Smooth muscle cell (in vitro differentiated cells): ENCODE results near the gene MMAB. TPM values are rescaled to one million over a fixed set of nuclear protein-coding genes. Genes with fewer than 3 reads are reported as not detected.

Experiments
- DNase-seq: peaks from one replicate; lab custom pipeline; 2025; ENCODE audit not compliant: unreplicated experiment; lab: John Stamatoyannopoulos, UW
- H2AFZ ChIP-seq: fragments of 200-600 bp; sonication (generic); 2 replicates; pipeline ENCODE4 v1.6.0; 2016; ENCODE audit warnings: antibody characterized with exemption, low read depth, mild to moderate bottlenecking
- H3F3A ChIP-seq: fragments of 200-600 bp; sonication (generic); 2 replicates; pipeline ENCODE4 v1.6.0; 2017; ENCODE audit warnings: antibody characterized with exemption, low read depth
- H3K27ac ChIP-seq: fragments of 200-600 bp; sonication (generic); 2 replicates; pipeline ENCODE4 v1.5.1; 2016; ENCODE audit warnings: low read depth, mild to moderate bottlenecking
- H3K27me3 ChIP-seq: fragments of 200-600 bp; sonication (generic); 2 replicates; pipeline ENCODE4 v1.6.1; 2016; ENCODE audit warnings: low read depth, mild to moderate bottlenecking
- H3K36me3 ChIP-seq: fragments of 200-600 bp; sonication (generic); 2 replicates; pipeline ENCODE4 v1.5.1; 2016; ENCODE audit warnings: low read depth
- H3K4me1 ChIP-seq: fragments of 200-600 bp; sonication (generic); 2 replicates; pipeline ENCODE4 v1.5.1; 2016; ENCODE audit warnings: low read depth
- H3K4me2 ChIP-seq: fragments of 200-600 bp; sonication (generic); 2 replicates; pipeline ENCODE4 v1.6.0; 2016; ENCODE audit warnings: mild to moderate bottlenecking
- H3K4me3 ChIP-seq: fragments of 200-600 bp; sonication (generic); 2 replicates; pipeline ENCODE4 v1.5.1; 2016; ENCODE audit warnings: mild to moderate bottlenecking
- H3K79me2 ChIP-seq: fragments of 200-600 bp; sonication (generic); 2 replicates; pipeline ENCODE4 v1.6.0; 2016; ENCODE audit warnings: low read depth, mild to moderate bottlenecking
- H3K9ac ChIP-seq: fragments of 200-600 bp; sonication (generic); 2 replicates; pipeline ENCODE4 v1.6.0; 2016; ENCODE audit warnings: low read depth
- H3K9me3 ChIP-seq: fragments of 200-600 bp; sonication (generic); replicated peaks from 2 replicates; pipeline ENCODE4 v1.5.1; 2016; ENCODE audit warnings: low read depth
- H4K20me1 ChIP-seq: fragments of 200-600 bp; sonication (generic); 2 replicates; pipeline ENCODE4 v1.6.0; 2016; ENCODE audit warnings: low read depth
- WGBS: methylation state at CpG from one replicate; pipeline ENCODE4 v1.1.7; 2016; ENCODE audit warnings: low lambda C conversion rate; 5-methylcytosine and 5-hydroxymethylcytosine counted together
- polyA plus RNA-seq: library from polyadenylated mRNA; unstranded; fragments of >200 nt; fragmentation: Nextera tagmentation; extraction: Ambion mirVana; gene quantifications from 2 replicates; pipeline ENCODE4 v1.2.1, GENCODE V29; 2016
- total RNA-seq: library from RNA; depleted of rRNA; stranded (reverse); fragments of >200 nt; gene quantifications from 2 replicates; pipeline ENCODE4 v1.2.3, GENCODE V29; 2014
- TF ChIP-seq, protein P1 (sequence below): fragments of 200-600 bp; sonication (generic); IDR thresholded peaks from 2 replicates; pipeline ENCODE4 v1.5.1; 2017; ENCODE audit warnings: borderline replicate concordance, mild to moderate bottlenecking, antibody characterized with exemption; ENCODE audit not compliant: insufficient read depth, poor library complexity, severe bottlenecking

The MMAB gene
- total and polyA plus RNA-seq, 2 experiments from 2014 or later: 20.2 to 51.7 TPM

- H3K27ac ChIP-seq: no peak overlapping the region
- H4K20me1 ChIP-seq: no peaks in the 10 kb centered on the region
- no peaks in the 10 kb centered on the region for H3K4me1 ChIP-seq
- no peak overlapping the region for H2AFZ ChIP-seq
- no peaks in the 10 kb centered on the region for H3K36me3 ChIP-seq
- WGBS: 87% methylated on average over 18 of the region's 18 CpGs
- H3K27me3 ChIP-seq: no peaks in the 10 kb centered on the region
- no peak overlapping the region for H3K4me3 ChIP-seq
- TF ChIP-seq, protein P1, sequence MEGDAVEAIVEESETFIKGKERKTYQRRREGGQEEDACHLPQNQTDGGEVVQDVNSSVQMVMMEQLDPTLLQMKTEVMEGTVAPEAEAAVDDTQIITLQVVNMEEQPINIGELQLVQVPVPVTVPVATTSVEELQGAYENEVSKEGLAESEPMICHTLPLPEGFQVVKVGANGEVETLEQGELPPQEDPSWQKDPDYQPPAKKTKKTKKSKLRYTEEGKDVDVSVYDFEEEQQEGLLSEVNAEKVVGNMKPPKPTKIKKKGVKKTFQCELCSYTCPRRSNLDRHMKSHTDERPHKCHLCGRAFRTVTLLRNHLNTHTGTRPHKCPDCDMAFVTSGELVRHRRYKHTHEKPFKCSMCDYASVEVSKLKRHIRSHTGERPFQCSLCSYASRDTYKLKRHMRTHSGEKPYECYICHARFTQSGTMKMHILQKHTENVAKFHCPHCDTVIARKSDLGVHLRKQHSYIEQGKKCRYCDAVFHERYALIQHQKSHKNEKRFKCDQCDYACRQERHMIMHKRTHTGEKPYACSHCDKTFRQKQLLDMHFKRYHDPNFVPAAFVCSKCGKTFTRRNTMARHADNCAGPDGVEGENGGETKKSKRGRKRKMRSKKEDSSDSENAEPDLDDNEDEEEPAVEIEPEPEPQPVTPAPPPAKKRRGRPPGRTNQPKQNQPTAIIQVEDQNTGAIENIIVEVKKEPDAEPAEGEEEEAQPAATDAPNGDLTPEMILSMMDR: no peak
- H3F3A ChIP-seq: no peaks in the 10 kb centered on the region
- H3K4me2 ChIP-seq: no peak overlapping the region
- H3K9me3 ChIP-seq: no peaks in the 10 kb centered on the region
- H3K9ac ChIP-seq: no peak overlapping the region
- no peak for DNase-seq
- no peaks in the 10 kb centered on the region for H3K79me2 ChIP-seq
Observed at GRCh38 chr12:109555431-109556315, 17.6 kb downstream of the MMAB start.

- Histone ChIP-seq H4K20me1 (no peaks in the 10 kb centered on the region), H3K9ac (no peak overlapping the region), H3K27ac (no peak overlapping the region), H3K4me2 (no peak overlapping the region), H3K36me3 (no peaks in the 10 kb centered on the region), H3K4me1 (no peaks in the 10 kb centered on the region), H3K27me3 (no peaks in the 10 kb centered on the region), H3F3A (no peaks in the 10 kb centered on the region), H3K4me3 (no peak overlapping the region), H3K79me2 (no peaks in the 10 kb centered on the region), H3K9me3 (no peaks in the 10 kb centered on the region), H2AFZ (no peak overlapping the region)
- WGBS: 93% methylated on average over 6 of the region's 6 CpGs
- DNase-seq: no peak
- TF ChIP-seq, protein P1: no peak
Observed at GRCh38 chr12:109554761-109555160, 18.5 kb downstream of the MMAB start.

- DNase-seq: no peak
- no peaks in the 10 kb centered on the region for H3K27me3 ChIP-seq
- no peaks in the 10 kb centered on the region for H3F3A ChIP-seq
Observed at GRCh38 chr12:109553906-109554500, 19.3 kb downstream of the MMAB start.

More at GRCh38 chr12:109553906-109554500, 19.3 kb downstream of the MMAB start:
- Histone ChIP-seq H3K4me1 (no peaks in the 10 kb centered on the region), H4K20me1 (no peaks in the 10 kb centered on the region), H3K9ac (no peak overlapping the region), H2AFZ (no peak overlapping the region), H3K36me3 (no peaks in the 10 kb centered on the region), H3K9me3 (no peaks in the 10 kb centered on the region), H3K27ac (no peak overlapping the region), H3K79me2 (no peaks in the 10 kb centered on the region), H3K4me3 (no peak overlapping the region), H3K4me2 (no peak overlapping the region)
- 88% methylated on average over 16 of the region's 16 CpGs for WGBS
- TF ChIP-seq, protein P1: no peak
